DMS 273 (cell line): ENCODE results near the gene DCAF8.
"Not testable (repeated sequence)": the region's sequence is repeated elsewhere in the genome, so short reads cannot be mapped to it uniquely, and the experiment has no call there.

ENCODE experiments used
- DNase-seq: peaks from one replicate; lab custom pipeline; 2025; ENCODE audit not compliant: unreplicated experiment; lab: John Stamatoyannopoulos, UW

DCAF8 gene

DNA sequence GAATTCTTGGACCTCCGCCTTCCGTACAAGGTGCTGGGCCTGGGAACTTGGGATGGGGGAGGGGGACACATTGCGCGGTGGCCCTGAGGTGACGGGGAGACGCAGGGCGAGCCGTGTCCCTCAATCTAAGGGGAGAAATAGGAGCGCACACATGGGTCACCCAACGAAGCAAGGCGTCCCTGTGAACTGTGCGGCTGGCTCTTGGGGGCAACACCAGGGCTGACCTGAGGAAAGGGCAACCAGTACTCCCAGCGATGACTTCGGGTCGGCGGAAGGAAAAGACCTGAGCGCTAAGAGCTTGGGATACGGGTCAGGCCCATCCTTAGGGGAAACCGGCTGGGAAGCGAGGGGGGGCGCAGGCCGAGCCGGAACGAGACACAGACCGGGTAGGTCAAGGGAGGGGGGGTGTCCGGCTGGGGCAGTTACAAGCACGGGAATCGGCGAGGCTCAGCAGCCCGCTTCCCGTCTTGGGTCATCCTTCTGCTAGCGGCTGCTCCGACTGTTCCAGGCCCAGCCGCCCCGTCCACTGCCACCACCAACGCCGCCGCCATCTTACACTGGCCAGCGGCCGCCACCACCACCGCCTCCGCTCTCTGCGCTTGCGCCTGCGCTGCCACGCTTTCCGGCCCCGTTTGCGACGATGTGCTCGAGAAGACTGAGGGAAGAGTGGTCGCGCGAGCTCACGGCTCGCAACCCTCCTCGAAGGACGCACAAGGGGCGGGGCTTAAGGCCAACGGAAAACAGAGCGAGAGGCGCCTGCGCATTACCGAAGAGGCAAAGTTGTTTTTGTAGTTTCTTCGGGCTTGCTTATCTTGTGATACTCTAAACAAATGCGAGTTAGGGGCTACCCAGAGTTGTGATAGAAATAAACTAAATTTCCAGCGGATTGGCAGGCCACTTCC lies at the start of gene DCAF8:
Gene DCAF8, minus strand, starts transcription at position 657 of the 902 bp plus-strand sequence. CDS start 18,541 bp downstream, outside the sequence.
- peak; percentile 100 for DNase-seq

DNA sequence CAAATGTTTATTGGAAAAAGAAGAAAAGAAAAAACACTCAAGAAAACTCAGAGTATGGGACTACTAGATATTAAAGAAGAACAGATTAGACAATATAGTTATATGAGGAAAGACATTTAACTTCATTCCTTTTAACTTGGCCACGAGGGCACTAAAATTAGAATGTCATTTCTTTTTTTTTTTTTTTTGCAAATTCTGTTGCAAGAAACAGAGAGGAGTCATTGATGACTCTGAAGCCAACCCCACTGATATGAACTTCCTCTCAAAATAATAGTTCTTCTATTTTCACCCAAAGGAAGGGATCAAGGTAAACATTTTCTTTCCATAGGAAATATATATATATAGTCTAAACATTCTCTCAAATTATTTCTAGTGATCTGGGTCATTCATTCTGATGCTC lies 47.2 kb upstream of the DCAF8 start:
- DNase-seq: no peak

GRCh38 chr1:160309185-160309557 lies 46.8 kb upstream of the DCAF8 start:
- DNase-seq: no peak

- DNase-seq: no peak
These were observed 46.3 kb upstream of the DCAF8 start for GRCh38 chr1:160308451-160309184.

- no peak for DNase-seq
These were observed 44.9 kb upstream of the DCAF8 start for GRCh38 chr1:160307118-160307791.

DNA sequence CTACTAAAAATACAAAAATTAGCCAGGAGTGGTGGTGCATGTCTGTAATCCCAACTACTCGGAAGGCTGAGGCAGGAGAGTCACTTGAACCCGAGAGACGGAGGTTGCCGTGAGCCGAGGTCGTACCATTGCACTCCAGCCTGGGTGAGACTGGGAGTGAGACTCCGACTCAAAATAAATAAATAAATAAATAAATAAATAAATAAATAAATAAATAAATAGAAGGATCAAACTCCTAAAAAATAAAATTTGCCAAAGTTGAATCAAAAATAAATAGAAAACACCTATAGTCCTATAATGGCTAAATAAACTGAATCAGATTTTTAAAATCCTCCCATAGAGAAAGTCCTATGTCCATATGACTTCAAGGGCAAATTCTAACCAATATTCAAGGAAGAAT lies 37.8 kb upstream of the DCAF8 start:
- no peak for DNase-seq

DNA sequence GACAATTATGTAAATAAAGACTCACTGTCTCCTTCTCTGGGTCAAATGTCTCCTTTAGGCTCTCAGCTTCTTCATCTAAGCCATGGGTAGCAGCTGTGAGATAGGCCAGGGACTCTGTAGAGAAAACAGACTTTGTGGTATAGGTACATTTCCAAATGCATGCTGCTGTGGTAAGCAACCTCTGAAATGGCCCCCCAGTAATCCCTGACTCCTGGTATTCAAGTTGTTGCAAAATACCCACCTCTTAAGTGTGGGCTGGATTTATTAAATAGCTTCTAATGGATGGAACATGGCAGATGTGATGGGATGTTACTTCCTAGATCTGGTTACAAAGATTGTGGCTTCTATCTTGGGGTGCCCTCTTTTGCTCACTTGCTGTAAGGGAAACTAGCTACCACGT lies 33.7 kb upstream of the DCAF8 start:
- DNase-seq: no peak

DNA sequence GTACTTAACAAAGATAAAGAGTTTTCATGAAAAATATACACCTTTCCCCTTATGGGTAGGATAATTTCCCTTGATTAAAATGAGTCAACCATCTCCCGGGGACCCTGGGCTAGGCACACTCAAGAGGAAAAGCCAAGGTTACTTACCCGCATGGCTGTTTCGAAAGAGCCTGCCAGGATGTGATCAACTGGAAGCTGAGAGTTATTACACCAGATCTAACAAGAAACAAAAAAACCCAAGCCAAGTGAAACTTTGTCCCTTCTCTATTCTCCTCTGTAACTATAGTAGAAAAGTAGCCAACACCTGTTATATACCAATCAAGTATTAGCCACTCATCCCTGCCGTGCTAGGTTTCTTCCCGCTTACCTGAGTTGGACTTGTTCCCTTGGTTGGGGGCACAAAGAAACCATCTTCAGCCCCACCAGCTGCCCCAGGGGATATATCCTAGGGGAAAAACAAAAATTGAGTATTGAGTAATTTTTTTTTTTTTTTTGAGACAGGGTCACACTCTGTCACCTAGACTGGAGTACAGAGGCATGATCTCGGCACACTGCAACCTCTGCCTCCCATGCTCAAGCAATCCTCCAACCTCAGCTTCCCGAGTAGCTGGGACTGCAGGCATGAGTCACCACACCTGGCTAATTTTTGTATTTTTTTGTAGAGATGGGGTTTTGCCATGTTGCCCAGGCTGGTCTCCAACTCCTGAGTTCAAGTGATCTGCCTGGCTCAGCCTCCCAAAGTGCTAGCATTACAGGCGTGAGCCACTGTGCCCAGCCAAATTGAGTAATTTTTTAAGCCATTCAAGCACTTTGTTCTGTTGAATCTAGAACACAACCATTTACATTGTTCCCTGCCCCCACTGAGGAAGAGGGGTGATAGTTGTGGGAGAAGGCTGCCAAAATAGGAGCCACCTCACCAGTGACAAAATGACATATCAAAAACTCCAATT lies 30.9 kb upstream of the DCAF8 start:
- DNase-seq: no peak

DNA sequence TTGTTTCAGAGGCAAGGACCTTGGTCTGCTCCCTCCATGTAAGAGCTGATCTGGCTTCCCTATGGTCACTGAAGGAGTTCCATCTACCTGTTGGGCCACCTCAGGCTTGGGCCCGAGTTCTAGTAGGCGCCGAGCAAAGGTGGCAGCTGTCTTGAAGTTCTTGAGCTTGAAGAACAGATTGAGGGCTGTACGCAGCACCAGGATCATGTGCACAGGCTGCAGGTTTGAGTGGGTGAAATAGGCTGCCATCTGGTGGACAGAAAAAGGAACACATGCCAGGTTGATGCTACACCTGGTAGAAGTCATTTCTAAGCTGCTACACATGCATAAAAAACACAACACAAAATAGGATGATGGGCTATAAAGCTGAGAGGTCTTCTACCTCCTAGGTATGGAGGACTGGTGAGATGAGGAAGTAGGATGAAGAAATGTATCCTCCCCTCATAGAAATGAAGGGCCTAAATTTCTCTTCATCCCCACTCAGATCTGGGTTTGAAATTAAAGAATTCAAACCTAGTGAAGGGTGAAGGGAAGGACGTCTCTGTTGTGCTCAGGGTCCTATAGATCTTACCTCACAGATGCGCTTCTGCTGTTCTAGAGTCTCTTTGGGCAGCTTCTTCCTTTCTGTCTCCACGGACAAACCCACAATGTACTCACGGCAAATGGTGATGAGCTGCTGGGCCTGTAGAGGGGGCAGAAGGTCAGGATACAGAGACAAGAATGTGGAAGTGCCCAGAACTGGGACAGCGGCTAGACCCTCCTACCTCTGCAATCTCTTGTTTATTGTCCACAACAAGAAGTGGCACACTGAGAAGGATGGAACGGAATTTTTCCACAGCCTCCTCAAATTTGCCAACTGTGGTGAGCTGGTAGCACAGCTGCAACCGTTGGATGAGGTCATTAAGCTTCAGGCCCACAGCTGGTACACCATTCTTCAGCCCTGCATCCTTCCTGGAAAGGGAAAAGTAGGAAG lies 29.2 kb upstream of the DCAF8 start:
- peak; percentile 87 for DNase-seq

DNA sequence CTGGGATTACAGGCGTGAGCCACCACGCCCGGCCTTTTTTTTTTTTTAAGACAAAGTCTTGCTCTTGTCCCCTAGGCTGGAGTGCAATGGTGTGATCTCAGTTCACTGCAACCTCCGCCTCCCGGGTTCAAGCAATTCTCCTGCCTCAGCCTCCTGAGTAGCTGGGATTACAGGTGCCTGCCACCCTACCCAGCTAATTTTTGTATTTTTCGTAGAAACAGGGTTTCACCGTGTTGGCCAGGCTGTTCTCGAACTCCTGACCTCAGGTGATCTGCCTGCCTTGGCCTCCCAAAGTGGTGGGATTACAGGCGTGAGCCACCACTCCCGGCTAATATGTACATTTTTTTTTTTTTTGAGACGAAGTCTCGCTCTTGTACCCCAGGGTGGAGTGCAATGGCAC lies 25.4 kb upstream of the DCAF8 start:
- DNase-seq: not testable (repeated sequence)

- DNase-seq: no peak
These were observed 23.2 kb upstream of the DCAF8 start for GRCh38 chr1:160285506-160285905.

- peak; percentile 96 for DNase-seq
These were observed 22.5 kb upstream of the DCAF8 start, which contains the start of gene PEX19 for GRCh38 chr1:160284782-160285344. TSS of gene PEX19 (minus strand) at chr1:160285133. CDS start at chr1:160285124, 9 bp downstream.

GRCh38 chr1:160284220-160284781 lies 22.0 kb upstream of the DCAF8 start:
- DNase-seq: peak; percentile 46

DNA sequence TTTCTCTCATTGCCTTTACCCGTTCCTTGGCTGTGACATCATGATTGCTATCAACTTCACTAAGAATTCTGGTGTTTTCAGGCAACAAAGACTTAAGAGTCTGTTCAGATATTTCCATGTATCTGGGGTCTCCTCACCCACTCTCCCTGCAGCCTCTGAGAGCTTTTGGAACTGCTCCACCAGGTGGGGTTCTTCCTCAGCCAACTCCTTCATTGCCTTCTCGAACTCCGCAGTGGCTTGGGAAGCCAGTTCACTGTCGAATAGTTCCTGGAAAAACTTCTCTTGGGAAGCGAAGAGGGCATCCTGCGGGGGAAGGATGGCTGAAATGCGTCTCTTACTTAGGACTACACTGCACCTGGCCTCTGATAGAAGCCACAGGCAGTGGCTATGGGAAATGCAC lies 20.5 kb upstream of the DCAF8 start:
- DNase-seq: no peak

- DNase-seq: no peak
These were observed 15.6 kb upstream of the DCAF8 start for GRCh38 chr1:160277987-160278386.

GRCh38 chr1:160277330-160277729 lies 15.0 kb upstream of the DCAF8 start:
- no peak for DNase-seq

- DNase-seq: no peak
These were observed 8.7 kb upstream of the DCAF8 start for GRCh38 chr1:160271025-160271424.

- DNase-seq: peak; percentile 17
These were observed 5.1 kb upstream of the DCAF8 start for GRCh38 chr1:160267284-160267991.
